Activated CD4-positive, CD25-positive, alpha-beta regulatory T cell (primary cell): ENCODE data around the gene SERINC2.

Experiments used
- DNase-seq, 4 experiments: peaks; one replicate each; lab custom pipeline; 2025; lab: John Stamatoyannopoulos, UW

The SERINC2 gene

DNA sequence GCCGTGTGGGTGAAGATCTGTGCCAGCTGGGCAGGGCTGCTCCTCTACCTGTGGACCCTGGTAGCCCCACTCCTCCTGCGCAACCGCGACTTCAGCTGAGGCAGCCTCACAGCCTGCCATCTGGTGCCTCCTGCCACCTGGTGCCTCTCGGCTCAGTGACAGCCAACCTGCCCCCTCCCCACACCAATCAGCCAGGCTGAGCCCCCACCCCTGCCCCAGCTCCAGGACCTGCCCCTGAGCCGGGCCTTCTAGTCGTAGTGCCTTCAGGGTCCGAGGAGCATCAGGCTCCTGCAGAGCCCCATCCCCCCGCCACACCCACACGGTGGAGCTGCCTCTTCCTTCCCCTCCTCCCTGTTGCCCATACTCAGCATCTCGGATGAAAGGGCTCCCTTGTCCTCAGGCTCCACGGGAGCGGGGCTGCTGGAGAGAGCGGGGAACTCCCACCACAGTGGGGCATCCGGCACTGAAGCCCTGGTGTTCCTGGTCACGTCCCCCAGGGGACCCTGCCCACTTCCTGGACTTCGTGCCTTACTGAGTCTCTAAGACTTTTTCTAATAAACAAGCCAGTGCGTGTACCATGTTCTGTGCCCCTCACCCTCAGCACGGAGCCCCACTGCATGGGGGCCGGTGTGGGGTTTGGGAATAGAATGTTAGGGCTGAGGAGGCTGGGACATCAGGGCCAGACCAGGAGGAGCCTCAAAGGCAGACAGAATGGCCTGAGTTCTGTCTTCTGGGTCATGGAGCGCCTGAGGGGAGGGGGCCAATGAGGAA lies 21.3 kb downstream of the SERINC2 start:
- no peak for DNase-seq

DNA sequence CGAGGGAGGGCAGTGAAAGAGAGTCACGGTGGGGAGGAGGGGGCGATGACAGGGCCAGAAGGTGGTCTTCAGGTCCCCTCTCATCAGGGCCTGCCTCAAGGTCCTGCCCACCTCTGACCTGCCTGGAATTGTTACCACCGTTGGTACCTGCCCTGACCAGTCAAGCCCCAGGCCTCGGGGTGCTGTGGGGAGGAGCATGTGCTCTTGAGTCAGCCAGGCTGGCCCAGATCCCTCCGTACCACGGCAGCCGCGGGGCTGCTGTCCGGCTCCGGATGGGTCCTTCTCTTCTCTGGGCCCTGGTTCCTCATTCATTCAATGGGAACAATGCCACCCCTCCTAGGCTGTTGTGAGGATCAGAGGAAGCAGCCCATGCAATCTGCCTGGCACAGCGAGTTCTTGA lies 22.0 kb downstream of the SERINC2 start:
- DNase-seq = no peak

DNA sequence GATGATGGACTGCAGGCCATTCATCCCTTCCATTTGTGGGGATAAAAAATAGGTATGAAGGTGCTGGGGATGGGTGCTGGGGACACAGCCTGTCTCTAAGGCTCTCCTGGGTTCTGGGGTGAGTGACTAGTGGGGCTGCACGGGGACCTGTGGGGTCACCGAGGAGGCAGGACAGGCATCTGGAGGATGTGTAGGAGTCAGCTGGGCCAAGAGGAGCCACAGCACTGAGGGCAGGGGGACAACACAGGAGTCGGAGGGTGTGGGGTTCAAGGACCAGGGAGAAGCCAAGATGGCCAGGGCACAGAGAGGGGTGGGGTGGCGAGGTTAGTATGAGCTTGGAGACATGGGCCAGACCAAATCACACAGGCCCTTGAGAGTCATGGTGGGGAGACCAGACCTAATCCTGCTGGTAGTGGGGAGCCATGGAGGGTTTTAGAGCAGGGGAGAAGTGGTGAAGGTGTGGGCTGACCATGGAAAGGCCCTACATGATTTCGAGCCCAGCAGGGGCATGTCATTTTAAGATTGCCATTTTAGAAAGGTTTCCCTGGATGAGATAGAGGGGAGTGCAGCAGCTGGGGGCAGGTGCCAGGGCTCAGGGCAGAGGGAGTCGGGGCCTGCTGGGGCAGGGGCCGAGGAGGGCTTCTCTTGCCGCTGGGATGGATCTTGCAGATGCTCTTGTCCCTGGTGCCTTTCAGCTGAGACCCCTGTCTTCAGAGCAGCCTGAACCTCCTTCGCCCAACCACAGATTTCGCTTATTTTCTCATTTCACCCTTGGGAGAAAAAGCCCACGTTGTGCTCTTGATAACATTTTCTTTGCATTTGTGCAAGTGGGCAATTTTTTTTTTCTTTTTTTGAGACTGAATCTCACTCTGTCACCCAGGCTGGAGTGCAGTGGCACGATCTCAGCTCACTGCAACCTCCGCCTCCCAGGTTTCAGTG lies 22.7 kb downstream of the SERINC2 start:
- DNase-seq = no peak

DNA sequence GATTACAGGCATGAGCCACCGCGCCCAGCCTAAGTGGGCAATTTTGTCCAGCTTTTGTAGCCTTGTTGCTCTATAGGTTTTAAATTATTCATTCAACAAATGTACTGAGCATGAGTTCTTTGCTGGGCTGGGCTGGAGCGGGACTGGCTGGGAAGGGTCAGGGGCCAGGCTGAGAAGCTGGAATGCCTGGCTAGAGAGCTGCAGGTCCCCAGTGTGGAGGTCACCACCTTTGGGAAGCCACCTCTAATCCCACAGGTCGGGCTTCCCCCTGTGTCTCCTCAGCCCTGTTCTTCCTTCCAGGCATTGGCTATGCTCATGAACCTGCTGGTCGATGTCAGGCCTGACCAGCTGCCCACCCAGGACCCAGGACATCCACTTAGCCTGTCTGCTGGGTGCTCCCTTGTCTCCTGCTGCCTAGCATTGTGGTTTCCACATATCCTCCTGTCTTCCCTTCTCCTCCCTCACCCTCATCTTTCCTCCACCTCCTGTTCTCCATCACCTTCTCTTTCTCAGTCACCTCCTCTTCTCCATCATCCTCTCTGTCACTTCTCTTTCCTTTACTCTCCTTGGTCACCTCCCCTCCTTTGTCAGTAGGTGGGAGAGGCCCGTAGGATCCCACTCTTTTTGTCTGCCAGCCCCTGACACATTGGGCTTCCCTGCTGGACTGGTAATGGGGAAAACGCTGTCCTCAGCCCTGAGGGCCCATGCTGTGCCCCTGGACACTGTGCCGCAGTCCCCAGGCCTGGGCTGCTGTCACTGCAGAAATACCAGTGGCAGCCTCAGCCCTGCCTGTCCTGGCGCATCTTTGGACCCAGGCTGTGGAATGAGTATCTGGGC lies 23.8 kb downstream of the SERINC2 start:
- no peak for DNase-seq

DNA sequence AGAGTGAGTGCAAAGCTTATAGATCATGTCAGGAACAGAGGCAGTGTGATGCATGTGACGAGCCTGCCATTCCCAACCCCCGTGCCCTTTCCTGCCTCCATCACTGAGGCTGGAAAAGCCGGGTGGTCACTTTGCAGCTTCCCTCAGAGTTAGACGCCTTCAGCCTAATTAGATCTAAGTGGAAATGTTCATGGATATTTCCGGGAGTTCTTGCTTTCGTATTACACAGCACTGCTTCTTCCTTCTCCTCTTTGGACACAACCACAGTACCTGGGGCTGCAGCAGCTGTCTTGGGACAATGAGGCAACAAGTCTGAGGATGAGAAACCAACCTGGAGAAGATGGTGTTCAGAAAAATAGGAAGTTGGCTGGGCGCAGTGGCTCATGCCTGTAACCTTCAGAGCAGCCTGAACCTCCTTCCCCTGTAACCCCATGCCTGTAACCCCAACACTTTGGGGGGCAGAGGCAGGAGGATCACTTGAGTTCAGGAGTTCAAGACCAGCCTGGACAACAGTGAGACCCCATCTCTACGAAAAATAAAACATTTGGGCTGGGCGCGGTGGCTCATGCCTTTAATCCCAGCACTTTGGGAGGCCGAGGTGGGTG lies 24.5 kb downstream of the SERINC2 start:
- DNase-seq = no peak

DNA sequence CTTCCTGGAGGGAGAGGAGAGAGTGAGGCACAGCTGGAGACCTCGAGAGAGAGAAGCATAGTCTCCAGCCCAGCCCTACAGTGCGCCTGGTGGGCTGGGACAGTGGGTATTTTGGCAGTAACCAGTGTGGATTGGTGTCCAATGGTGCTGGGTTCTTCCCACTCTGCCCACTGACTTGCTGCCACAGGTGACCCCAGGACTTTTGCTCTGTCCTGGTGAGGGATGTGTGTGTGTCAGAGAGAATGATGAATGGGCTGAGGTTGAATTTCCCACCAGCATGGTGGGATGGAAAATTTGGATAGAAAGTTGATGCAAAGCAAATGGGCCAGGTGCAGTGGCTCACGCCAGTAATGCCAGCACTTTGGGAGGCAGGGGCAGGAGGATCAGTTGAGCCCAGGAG lies 26.3 kb downstream of the SERINC2 start:
- no peak for DNase-seq

DNA sequence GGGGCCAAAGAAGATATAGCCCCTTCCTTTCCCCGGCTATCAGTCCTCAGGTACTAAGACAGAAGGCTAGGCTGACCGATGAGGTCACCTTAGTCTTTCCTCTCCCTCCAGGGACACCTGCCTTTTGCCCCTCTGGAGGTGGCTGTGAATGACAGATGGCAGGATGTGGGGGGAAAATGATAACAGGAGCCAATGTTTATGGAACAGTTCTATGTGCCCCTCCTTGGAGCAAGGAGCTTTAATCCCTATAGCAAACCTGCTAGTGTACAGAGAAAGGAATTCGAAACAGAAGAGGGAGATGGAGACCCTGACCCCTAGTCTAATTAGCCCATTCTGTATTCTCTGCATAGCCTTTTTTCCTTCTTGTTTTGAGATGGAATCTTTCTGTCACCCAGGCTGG lies 28.1 kb downstream of the SERINC2 start:
- DNase-seq = no peak

DNA sequence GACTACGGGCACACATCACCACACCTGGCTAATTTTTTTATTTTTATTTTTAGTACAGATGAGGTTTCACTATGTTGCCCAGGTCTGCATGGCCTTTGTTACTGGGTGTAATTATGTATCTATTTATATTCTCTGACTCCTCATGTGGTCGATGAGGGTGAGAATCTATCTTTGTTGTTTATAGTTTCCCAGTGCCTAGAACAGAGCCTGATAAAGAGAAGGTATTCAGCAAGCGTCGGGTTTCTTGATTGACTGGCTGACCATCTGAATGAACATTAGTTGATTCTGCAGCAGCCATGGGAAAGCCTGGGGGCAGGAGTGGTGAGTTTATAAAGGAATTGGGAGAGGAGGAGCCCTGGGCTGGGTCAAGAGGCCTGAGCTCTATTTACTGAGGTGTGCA lies 28.5 kb downstream of the SERINC2 start:
- DNase-seq = no peak

DNA sequence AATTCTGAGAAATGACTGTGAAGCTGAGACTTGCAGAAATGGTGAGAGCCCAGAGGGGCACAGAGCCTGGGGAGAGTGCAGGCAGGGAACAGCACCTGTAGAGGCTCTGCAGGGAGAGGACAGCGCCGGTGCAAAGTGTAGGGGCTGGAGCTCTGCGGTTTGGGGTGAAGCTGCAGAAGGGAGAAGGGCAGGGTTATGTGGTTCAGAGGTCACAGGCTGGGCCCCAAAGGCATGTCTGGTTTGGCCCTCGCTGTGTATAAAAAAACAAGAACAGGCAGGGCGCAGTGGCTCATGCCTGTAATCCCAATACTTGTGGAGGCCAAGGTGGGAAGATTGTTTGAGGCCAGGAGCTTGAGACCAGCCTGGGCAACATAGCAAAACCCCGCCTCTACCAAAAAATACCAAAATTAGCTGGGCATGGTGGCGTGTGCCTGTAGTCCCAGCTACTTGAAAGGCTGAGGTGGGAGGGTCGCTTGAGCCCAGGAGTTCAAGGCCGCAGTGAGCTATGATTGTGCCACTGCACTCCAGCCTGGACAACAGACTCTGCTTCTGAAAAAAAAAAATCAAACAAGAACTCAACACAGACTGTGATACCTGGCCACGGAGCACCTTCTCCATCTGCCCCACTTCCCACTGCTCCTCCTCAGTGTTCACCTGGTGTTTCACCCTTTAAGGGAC lies 29.1 kb downstream of the SERINC2 start:
- no peak for DNase-seq

DNA sequence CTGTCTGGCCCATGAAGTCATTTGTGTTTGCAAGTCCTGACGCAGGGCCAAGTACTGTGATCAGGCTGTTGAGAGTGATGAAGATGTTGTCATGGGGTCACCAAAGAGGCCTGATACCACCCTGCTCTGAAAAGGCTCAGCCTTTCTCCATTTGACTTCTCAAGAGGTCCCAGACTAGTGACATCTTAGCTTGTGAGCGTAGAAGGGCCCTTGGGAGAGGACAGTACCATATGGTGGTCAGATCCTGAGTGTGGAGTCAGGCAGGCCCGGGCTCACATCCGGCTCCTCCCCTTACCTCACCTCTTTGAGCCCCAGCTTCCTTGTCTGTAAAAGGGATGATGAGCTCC lies 29.6 kb downstream of the SERINC2 start:
- no peak for DNase-seq

DNA sequence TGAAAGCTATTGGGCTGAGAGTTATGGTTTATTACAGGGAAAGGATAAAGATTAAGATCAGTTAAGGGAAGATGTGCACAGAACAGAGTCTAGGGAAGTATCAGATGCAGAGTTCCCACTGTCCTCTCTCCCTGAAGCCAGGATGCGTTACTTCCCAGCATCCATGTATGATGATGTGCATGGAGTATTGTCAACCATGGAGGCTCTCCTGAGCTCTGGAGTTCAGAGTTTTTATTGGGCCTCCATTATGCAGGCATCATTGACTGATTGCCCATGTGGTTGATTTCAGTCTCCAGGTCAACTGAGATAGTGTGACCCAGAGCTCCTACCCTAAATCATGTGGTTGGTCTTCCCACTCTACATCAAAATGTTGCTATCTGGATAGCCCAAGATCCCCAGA lies 30.7 kb downstream of the SERINC2 start:
- DNase-seq = no peak

DNA sequence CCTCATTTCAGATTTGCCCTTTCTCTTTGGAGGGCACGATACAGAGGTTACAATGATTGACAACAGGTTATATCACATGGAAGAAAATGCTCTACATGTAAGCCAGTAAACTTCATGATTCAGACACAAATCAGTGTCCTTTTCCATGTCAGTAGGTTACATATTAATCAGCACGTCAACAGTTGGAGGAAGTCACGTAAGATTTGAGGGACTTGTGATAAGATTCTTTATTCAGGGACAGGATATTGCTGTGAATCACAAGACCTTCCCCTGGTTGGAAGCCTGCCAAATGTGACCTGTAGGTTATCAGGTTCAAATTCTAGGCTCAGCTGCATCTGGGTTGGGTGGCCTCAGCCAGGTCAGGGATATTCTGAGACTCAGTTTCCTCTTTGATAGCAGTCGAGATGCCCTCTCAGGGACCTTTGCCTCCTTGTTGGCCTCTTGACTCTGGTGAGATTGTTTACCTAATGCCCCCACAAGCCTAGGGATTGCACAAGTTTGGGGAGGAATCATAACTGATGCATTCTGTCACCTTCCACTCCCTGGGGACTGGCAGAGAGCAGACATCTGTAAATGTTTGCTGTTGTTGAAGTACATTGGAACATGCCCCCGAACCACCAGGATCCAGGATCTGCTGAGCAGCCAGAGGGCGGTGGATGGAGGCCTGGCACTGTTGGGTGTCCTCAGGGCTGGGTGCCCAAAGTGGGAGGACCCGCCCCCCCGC lies 31.9 kb downstream of the SERINC2 start:
- no peak for DNase-seq

DNA sequence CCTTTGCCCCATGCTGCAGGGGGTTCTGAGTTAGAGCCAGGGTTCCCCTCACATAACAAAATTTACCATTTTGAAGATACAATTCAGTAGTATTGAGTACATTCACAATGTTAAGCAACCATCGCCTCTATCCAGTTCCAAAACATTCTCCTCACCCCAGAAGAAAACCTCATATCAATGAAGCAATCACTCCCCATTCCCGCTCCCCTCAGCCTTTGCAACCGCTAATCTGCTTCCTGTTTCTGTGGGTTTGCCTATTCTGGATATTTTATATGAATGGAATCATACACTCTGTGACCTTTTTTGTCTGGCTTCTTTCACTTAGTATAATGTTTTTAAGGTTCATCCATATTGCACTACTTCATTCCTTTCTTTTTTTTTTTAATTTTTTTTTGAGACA lies 32.9 kb downstream of the SERINC2 start:
- no peak for DNase-seq

DNA sequence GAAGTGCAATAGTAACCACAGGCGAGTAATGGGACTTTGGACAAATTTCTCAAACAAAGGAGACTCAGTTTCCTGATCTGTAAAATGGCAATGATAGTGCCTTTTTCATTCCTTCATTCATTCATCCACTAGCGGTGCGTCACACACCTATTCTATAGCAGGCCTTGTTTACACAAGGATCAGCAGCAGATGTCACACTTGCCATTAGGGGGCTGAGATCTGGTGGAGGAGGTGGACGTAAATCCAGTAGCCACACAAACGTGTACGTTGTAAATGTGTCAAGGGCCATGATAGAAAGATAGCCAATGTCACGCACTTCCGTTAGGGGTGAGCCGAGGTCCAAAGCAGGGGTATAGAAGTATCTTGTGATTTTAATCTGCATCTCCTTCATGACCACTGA lies 34.2 kb downstream of the SERINC2 start:
- no peak for DNase-seq

DNA sequence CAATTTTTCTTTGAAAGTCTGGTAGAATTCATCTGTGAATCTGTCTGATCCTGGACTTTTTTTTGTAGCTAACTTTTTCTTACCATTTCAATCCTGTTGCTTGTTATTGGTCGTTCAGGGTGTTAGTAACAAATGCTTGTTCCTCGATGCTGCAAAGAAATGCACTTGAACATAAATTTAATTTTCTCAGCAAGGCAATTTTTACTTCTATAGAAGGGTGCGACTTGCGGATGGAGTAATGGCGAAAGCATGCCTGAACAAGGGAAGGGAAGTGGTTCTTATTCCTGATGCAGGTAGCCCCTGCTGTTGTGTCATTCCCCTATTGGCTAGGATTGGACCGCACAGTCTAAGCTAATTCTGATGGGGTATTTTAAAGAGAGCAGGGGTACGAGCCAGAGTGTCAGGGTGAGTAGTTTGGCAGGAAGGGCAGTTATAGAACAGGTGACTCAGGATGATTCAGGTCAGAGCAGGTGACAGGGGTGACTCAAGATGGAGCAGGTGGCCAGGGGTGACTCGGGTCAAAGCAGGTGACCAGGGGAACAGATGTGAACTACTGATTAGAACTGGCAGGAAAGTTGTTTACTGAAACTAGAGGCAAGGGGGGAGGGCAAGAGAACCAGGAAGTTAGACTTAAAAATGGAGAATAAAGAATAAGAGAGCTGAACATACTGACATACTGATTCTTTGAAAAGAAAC lies 40.5 kb downstream of the SERINC2 start:
- no peak for DNase-seq

DNA sequence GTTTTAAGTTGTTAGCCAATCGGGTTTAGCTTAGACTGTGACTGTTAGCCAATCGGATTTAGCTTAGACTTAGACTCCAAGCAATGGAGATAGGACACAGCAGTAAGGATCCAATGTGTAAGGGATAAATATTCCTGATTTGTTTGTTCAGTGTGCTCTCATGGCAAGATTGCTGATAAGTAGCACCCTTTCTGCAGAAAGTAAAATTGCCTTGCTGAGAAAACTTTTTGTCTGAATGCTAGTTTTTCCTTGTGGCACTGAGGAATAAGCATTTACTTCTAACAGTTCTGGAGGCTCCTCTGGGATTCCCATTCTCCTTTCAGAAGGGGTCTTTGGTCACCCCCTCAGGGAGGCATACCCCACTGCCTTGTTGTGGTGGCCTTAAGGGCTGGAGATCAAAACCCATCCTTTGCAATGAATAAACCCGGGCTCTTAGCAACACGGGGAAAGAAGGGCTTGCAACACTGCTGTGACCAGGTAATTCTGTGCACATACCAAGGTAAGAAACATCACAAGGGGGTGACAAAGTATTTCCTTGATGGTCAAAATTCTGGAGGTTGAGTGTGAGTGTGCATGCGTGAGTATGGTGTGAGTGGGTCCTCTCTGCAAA lies 45.4 kb downstream of the SERINC2 start:
- no peak for DNase-seq

DNA sequence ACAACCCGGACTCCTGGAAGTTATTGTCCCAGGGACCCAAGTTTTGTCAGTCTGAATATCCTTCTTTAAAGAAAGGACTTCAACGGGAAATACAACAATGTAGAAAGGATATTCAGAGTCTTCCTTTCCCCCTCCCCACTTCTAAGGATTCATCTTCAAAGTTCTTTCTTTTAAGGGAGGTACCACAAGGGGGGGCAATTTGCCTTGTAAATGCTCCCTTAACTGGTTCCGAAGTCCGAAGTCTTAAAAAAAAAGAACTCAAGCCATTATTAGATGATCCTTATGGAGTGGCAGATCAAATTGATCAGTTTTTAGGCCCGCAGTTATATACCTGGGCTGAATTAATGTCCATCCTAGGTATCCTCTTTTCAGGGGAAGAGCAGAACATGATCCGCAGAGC lies 47.0 kb downstream of the SERINC2 start:
- DNase-seq = no peak

DNA sequence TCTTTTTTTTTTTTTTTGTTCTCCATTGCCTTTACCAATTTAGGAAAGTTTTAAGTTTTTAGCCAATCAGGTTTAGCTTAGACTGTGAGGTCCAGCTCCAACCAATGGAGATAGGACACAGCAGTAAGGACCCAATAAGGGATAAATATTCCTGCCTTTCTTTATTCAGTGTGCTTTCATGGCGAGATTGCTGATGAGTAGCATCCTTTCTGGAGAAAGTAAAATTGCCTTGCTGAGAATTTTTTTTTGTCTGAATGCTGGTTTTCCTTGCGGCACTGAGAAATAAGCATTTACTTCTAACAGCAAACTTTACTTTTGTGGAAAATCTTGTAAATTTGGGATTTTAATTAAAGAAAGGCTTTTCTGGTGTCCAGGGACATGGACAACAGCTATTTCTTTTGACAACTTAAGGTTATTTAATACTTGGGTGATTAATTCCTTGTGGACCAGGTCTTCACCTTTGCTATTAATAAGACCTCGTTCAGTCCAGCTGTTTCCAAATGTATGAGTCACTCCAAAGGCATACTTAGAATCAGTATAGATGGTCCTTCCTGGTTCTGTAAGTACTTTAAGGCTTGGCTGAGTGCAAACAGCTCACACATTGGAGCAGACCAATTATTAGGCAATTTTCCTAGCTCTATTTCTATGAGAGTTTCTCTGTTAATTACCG lies 54.1 kb downstream of the SERINC2 start:
- DNase-seq = no peak

DNA sequence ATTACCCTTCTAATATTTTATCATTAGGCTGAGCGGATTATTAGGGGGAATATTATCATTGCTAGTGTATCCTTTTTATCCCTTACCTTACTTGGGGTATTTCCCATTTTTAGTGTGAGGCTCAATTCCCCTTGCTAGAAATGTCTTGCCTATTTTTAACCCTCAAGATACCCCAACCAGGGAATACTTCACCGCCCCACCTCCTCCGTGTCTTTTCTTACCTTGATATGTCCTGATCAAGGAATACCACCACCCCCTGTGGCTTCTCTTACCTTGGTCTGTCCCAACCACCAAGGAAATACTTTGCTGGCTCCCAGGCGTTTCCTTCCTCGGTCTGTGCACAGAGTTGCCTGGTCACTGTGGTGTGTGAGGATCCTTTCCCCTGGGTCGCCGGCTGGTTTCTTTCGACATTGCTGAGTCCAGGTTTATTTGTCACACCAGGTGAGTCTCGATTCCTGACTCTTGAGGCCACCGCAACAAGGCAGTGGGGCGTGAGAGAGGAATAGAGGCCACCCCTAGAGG lies 57.8 kb downstream of the SERINC2 start:
- no peak for DNase-seq
